HG03457 (cell line): ENCODE measurements around the gene FOXL3.

Source experiments
- ATAC-seq: cut with Tn5 transposase; IDR thresholded peaks from one replicate; pipeline ENCODE4 v1.9.1; 2021; ENCODE audit warnings: moderate number of reproducible peaks; ENCODE audit not compliant: unreplicated experiment

FOXL3 gene

DNA sequence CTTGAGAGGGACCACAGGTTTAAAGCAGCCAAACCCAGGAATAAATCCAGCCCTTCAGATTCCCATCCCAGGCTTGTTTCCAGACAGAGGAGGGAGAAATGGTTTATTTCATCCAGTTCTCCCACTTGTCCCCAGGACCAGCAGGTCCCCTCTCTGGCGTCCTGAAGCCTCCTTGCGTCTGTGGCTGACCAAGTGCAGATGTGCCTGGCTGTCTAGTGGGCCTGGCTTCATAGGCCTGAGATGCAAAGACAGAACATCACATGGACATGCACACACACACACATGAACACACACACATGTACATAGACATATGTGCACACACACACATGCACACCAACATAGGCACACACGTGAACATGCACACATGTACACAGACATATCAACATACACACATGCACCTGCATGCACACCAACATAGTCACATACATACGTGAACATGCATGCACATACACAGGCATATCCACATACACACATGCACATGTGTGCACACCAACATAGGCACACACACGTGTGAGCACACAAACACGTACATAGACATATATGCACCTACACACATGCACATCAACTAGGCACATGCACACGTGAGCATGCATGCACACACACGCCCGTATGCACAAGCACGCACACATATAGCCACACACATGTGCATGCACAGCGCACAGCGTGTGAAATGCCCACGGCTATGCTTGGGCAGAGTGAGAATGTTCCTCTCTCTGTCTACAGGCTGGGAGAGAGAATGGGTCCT, 10.7 kb downstream of the FOXL3 start:
- ATAC-seq: no peak

DNA sequence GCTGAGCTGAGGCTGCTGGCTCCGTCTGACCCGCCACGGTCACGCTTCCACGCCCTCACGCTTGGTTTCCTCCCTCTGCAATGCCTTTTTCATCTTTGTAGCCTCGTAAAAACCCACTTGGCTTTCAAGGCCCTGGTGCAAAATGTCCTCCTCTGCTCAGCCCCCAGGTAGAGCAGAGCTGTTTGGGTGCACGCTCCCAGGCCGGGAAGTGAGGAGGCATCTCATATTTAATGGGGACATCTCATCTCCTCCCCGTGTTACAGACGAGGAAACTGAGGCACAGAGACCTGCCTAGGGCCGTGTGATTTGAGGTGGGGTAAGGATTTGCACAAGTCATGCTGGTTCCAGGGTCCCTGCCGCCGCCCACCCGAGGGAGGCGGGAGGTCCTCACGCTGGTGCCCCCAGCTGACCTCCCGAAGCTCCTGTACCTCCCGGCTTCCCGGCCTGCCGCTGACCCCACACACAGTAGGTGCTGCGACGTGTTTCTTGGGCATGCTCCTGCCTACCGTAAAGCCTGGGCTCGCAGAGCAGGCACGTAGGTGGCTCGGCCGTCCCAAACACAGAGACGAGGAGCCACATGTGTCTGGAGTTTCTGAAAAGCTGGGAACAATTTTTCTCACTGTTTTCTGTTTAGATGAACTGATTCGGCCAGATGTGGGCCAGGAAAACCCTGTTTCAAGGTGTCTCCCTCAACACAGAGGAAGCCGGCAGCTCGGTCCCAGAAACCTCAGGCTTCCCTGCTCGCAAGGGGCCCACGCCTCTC, 11.5 kb downstream of the FOXL3 start:
- no peak for ATAC-seq

- no peak for ATAC-seq
Observed at GRCh38 chr7:302054-302992, 12.4 kb downstream of the FOXL3 start.

DNA sequence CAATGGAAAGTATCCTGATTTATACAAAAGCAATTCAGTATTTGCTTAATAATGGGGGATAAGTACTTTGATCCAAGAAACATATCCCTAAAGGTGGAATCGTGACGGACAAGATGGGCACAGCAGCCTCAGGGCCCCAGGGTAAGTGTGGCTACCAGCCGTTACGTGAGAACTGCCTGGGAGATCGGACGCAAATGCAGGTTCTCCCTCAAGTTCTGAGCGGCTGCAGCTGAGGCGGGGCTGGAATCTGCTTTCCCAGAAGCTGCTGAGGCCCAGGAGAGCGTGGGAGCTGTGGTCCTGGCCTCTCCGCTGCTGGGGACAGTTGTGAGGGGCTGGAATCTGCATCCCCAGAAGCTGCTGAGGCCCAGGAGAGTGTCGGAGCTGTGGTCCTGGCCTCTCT, 13.5 kb downstream of the FOXL3 start:
- ATAC-seq: no peak

GRCh38 chr7:303884-304573, 14.1 kb downstream of the FOXL3 start:
- no peak for ATAC-seq

GRCh38 chr7:304574-305409, 14.8 kb downstream of the FOXL3 start:
- ATAC-seq: no peak

GRCh38 chr7:305410-306151, 15.6 kb downstream of the FOXL3 start:
- ATAC-seq: no peak

- no peak for ATAC-seq
Observed at GRCh38 chr7:307970-308369, 18.0 kb downstream of the FOXL3 start.

GRCh38 chr7:309586-310228, 19.7 kb downstream of the FOXL3 start:
- no peak for ATAC-seq

DNA sequence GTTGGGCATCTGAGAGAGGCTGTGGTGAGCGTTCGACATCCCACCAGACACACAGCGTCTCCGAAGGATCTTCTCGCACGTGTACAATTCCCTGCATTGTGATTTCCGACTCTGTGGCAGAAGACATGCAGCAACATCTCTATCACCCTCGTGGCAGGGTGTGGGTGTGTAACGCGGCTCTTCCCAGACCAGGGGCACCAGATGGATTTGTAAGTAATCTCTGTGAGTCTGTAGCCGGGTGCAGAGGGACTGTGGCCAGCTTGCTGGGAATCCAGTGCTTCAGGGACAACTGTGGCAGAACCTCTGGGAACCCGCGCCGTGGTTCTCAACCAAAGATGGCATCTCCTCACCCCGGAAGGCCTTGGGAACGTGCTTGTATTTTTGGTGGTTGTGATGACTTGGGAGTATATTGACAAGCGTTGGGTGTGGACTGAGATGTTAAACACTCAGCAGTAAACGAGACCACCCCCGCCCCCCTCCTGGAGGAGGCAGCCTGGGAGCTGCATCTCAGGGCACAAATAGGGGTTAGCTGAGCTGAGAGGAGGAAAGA, 21.2 kb downstream of the FOXL3 start:
- ATAC-seq: no peak

DNA sequence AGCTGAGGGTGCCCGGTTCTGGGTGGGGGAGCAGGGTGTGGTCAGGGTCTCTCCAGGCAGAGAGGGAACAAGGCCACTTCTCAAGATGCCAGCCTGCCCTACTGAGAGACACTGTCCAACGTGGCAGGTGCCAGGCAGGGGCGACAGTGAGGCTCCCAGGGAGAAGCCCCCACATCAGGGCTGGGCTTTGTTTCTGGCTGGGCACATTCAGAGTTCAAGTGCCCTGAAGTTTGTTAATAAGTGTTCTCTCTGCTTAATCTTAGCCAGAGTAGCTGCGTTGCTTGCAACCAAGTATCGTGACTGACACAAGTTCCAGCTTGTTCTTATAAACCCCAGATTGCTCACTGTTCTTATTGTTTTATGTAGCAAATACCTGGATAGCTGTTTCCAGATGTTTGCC, 21.8 kb downstream of the FOXL3 start:
- no peak for ATAC-seq

GRCh38 chr7:312424-312823, 22.5 kb downstream of the FOXL3 start:
- no peak for ATAC-seq

DNA sequence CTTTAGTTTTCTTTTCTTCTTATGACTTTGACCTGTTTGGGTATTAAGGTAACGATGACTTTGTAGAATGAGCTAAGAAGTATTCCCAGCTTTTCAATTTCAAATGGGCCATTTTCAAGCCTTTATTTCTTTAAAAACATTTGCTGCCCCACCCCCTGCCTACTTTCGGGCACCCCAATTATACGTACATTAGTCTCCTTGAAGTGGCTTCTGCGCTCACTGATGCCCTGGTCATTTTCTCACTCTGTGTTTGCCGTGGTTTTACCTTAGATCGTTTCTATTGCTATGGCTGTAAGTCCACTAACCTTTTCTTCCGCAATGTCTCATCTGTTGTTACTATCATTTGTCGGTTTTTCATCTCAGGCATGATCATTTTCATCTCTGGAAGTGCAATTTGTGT, 24.9 kb downstream of the FOXL3 start:
- ATAC-seq: no peak

GRCh38 chr7:315516-316265, 25.7 kb downstream of the FOXL3 start:
- no peak for ATAC-seq

DNA sequence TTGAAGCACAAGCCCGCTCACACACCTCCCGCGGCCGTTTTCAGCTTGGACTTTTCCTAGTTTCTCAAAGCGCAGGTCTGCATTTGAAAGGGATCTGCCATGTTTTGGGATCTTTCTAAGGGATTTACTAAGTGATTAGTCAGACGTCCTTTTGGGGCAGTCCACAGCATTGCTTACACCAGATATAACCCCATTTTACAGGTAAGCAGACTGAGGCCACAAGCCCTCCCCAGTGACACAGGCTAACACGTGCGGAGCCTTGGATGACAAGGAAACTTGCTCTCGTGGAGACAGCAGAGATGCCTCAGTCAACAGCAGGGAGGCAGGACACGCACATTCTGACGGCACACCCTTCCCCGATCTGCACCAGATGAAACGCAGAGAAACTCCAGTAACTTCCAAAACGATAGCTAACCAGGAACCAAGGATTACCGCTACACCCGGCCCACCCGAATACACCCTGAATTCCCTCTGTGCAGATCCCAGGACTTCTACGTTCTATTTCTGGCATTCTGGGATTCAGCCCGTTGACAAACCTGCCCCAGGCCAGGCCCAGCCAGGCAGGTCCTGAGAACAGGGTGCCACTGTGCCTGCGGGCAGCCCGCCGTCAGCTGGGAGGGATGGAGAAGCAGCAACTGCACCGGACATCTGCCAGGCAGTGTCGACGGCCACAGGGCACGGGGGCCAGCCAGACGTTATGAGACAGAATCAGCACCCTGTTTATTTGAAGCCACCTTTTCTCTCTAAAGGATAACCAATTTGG, 27.9 kb downstream of the FOXL3 start:
- no peak for ATAC-seq

DNA sequence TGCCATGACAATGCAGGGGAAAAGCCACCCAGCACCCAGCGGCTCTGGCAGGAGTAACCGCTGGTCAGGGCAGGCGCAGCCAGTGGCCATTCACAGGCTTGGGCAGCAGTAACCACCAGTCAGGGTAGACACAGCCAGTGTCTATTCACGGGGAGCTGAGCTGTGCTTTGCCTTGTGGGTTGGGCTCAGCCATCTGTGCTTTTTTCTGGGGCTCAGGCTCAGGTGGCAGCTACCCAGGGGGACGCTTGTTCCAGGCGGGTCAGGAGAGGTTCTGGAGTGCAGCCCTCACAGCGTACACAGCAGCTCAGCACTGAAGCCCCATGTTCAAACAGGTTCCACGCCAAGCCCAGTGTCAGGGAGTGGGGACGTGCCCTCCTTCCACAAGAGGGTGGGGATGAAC, 28.5 kb downstream of the FOXL3 start:
- no peak for ATAC-seq
